Body of pancreas (tissue), 4 donors: ENCODE data around the gene RAD21L1. TPM values are rescaled to one million over a fixed set of nuclear protein-coding genes. Genes with fewer than 3 reads are reported as not detected.
A peak's percentile ranks its signal among the peaks of the same experiment; 100 is the strongest.

Experiments
- ATAC-seq: fragments of 150-250 bp; one replicate; pipeline ENCODE4 v1.9.1; 2016
- DNase-seq, 4 donors: peaks; one replicate each; pipeline ENCODE4 v3.0.0-alpha.2; 2019
- H3K27ac ChIP-seq, 4 donors: fragments of 200-600 bp; sonication (generic); 1 replicate in 3 of 4; 2 replicates in 1 of 4; pipeline versions ENCODE4 v1.5.1 to v1.6.1; 2016 to 2019; ENCODE audit warnings: mild to moderate bottlenecking in 1 of 4, mixed read lengths in 1 of 4, moderate library complexity in 1 of 4
- H3K27me3 ChIP-seq, 2 donors: fragments of 200-600 bp; sonication (generic); one replicate each; pipeline ENCODE4 v1.6.0; 2016; ENCODE audit warnings: mild to moderate bottlenecking in 1 of 2
- H3K36me3 ChIP-seq, 2 donors: fragments of 200-600 bp; sonication (generic); replicated peaks in 1 of 2; 2 replicates each; pipeline ENCODE4 v1.5.1; 2016; ENCODE audit warnings: low read depth in 2 of 2; ENCODE audit not compliant: insufficient read depth in 1 of 2
- H3K4me1 ChIP-seq: fragments of 200-600 bp; sonication (generic); one replicate; pipeline ENCODE4 v1.6.0; 2016
- H3K4me3 ChIP-seq, 2 donors: fragments of 200-600 bp; sonication (generic); 1 replicate in 1 of 2; 2 replicates in 1 of 2; pipeline ENCODE4 v1.5.1; 2016 to 2019
- H3K9me3 ChIP-seq, 3 donors: fragments of 200-600 bp; sonication (generic); 1 replicate in 2 of 3; 2 replicates in 1 of 3; pipeline ENCODE4 v1.5.1; 2016
- CTCF ChIP-seq, 7 experiments: fragments of 450-650 bp in 4 of 7; fragments of 200-600 bp in 3 of 7; sonication (generic) in 3 of 7; IDR thresholded peaks; one replicate each; pipeline ENCODE4 v1.5.1; 2016 to 2019; ENCODE audit warnings: antibody characterized with exemption in 7 of 7
- POLR2A ChIP-seq, 3 donors: fragments of 450-650 bp; IDR thresholded peaks; one replicate each; pipeline ENCODE4 v1.6.1; 2016; ENCODE audit warnings: antibody characterized with exemption in 3 of 3, mild to moderate bottlenecking in 2 of 3
- WGBS, 2 donors: methylation state at CpG; one replicate each; pipeline ENCODE4 v1.1.5; 2017; 5-methylcytosine and 5-hydroxymethylcytosine counted together
- intact Hi-C: fragments of 100-400 bp; cut with DNase I; formaldehyde crosslinking; loops from one replicate; pipeline ENCODE4 v1.15.1; 2023
- total RNA-seq, 2 donors: library from RNA; depleted of rRNA; stranded (reverse); fragments of >200 nt; gene quantifications; one replicate each; pipeline ENCODE4 v1.1.0, GENCODE V29; 2016

RAD21L1 gene
- total RNA-seq, 2 donors from 2014 or later: not detected

- no peak for ATAC-seq
- intact Hi-C loops: no loop called here
- H3K36me3 ChIP-seq: no peaks in the 10 kb centered on the region
- DNase-seq: no peak
- no peak overlapping the region for H3K27ac ChIP-seq
- TF ChIP-seq POLR2A (IDR thresholded peaks at IDR 0.05): no peak
- no peak for TF ChIP-seq CTCF (IDR thresholded peaks at IDR 0.05)
- H3K4me1 ChIP-seq: no peaks in the 10 kb centered on the region
- H3K9me3 ChIP-seq: no peaks in the 10 kb centered on the region
- peaks cover 0 to 3% of the 10 kb centered on the region in 2 donors for H3K27me3 ChIP-seq
- 85 to 86% methylated on average over 1 of the region's 1 CpG for WGBS, 2 donors
- H3K4me3 ChIP-seq: no peak overlapping the region
Measured at GRCh38 chr20:1210501-1210900, 15.3 kb upstream of the RAD21L1 start.

GRCh38 chr20:1212023-1212422 is 13.8 kb upstream of the RAD21L1 start:
- no peak for ATAC-seq
- intact Hi-C loops: no loop called here

GRCh38 chr20:1212607-1213396 is 13.0 kb upstream of the RAD21L1 start:
- Histone ChIP-seq H3K9me3 (no peaks in the 10 kb centered on the region), H3K4me1 (no peaks in the 10 kb centered on the region), H3K27ac (no peak overlapping the region), H3K36me3 (no peaks in the 10 kb centered on the region), H3K27me3 (peaks cover 0 to 3% of the 10 kb centered on the region in 2 donors), H3K4me3 (no peak overlapping the region)
- TF ChIP-seq CTCF (IDR thresholded peaks at IDR 0.05): peak; percentile 32 to 81 (median 73)
- no peak for TF ChIP-seq POLR2A (IDR thresholded peaks at IDR 0.05)
- intact Hi-C loops: no loop called here
- 10 to 11% methylated on average over 21 of the region's 21 CpGs for WGBS, 2 donors
- DNase-seq (peak; percentile 70 to 76 (median 74)), ATAC-seq (peak; percentile 91)

More at GRCh38 chr20:1212023-1212422, 13.8 kb upstream of the RAD21L1 start:
- Histone ChIP-seq H3K9me3 (no peaks in the 10 kb centered on the region), H3K27me3 (peaks cover 0 to 3% of the 10 kb centered on the region in 2 donors), H3K4me1 (no peaks in the 10 kb centered on the region), H3K27ac (no peak overlapping the region), H3K4me3 (no peak overlapping the region), H3K36me3 (no peaks in the 10 kb centered on the region)
- TF ChIP-seq CTCF (IDR thresholded peaks at IDR 0.05) (no peak), POLR2A (IDR thresholded peaks at IDR 0.05) (no peak)
- no peak for DNase-seq

- intact Hi-C loops: no loop called here
- H3K27ac ChIP-seq: no peak overlapping the region
- DNase-seq: no peak
- TF ChIP-seq CTCF (IDR thresholded peaks at IDR 0.05): no peak
- TF ChIP-seq POLR2A (IDR thresholded peaks at IDR 0.05): no peak
- 54 to 58% methylated on average over 4 of the region's 4 CpGs for WGBS, 2 donors
- peaks cover 0 to 3% of the 10 kb centered on the region in 2 donors for H3K27me3 ChIP-seq
- no peak overlapping the region for H3K4me3 ChIP-seq
- no peaks in the 10 kb centered on the region for H3K9me3 ChIP-seq
- no peaks in the 10 kb centered on the region for H3K36me3 ChIP-seq
- H3K4me1 ChIP-seq: no peaks in the 10 kb centered on the region
- no peak for ATAC-seq
Measured at GRCh38 chr20:1214838-1215261, 11.0 kb upstream of the RAD21L1 start.
